T-cell (primary cell): ENCODE data around the gene PPP1CC. TPM values are rescaled to one million over a fixed set of nuclear protein-coding genes. Genes with fewer than 3 reads are reported as not detected.
"Not testable (repeated sequence)": the region's sequence is repeated elsewhere in the genome, so short reads cannot be mapped to it uniquely, and the experiment has no call there.

Experiments used
- ATAC-seq, 4 experiments: fragments of 200-7000 bp in 3 of 4; fragments of 150-1000 bp in 1 of 4; cut with Tn5 transposase; replicated peaks in 1 of 4; 1 replicate in 3 of 4; 2 replicates in 1 of 4; pipeline ENCODE4 v1.10.0; 2021; ENCODE audit warnings: moderate library complexity in 3 of 4, mild to moderate bottlenecking in 2 of 4, moderate number of reproducible peaks in 1 of 4
- CTCF ChIA-PET, 2 donors: fragments of 300-600 bp; sonication (Branson Sonifier 250); formaldehyde crosslinking; loops; one replicate each; lab custom pipeline; 2022; ENCODE audit warnings: antibody characterized with exemption in 2 of 2; lab: Charles Lee
- POLR2A ChIA-PET, 2 donors: fragments of 300-600 bp; sonication (Branson Sonifier 250); formaldehyde crosslinking; loops; one replicate each; lab custom pipeline; 2022; ENCODE audit warnings: antibody characterized with exemption in 2 of 2; lab: Charles Lee
- DNase-seq, 35 experiments: peaks; one replicate each; pipeline versions ENCODE4 v3.0.0 to v3.0.0-alpha.2; 2013 to 2023
- H3K27ac ChIP-seq: one replicate; pipeline ENCODE4 v1.5.1; 2013; ENCODE audit warnings: low read length
- H3K27me3 ChIP-seq, 2 experiments: replicated peaks in 1 of 2; 1 replicate in 1 of 2; 2 replicates in 1 of 2; pipeline versions ENCODE4 v1.6.1 to v1.7.0; 2013; ENCODE audit warnings: low read length in 1 of 2, mixed read lengths in 1 of 2; ENCODE audit not compliant: control insufficient read depth in 2 of 2, insufficient read depth in 2 of 2; ENCODE audit errors: extremely low read depth in 1 of 2
- H3K36me3 ChIP-seq, 2 donors: 1 replicate in 1 of 2; 2 replicates in 1 of 2; pipeline versions ENCODE4 v1.6.1 to v1.7.0; 2013; ENCODE audit warnings: low read length in 1 of 2; ENCODE audit not compliant: control insufficient read depth in 2 of 2, insufficient read depth in 1 of 2; ENCODE audit errors: extremely low read depth in 1 of 2
- H3K4me1 ChIP-seq, 2 experiments: 1 replicate in 1 of 2; 2 replicates in 1 of 2; pipeline versions ENCODE4 v1.6.1 to v1.7.0; 2013; ENCODE audit warnings: low read length in 2 of 2, mixed read lengths in 1 of 2; ENCODE audit not compliant: insufficient read depth in 2 of 2, control insufficient read depth in 1 of 2; ENCODE audit errors: extremely low read depth in 1 of 2
- H3K4me3 ChIP-seq, 2 donors: 1 replicate in 1 of 2; 2 replicates in 1 of 2; pipeline versions ENCODE4 v1.5.1 to v1.7.0; 2013; ENCODE audit warnings: mild to moderate bottlenecking in 2 of 2, low read length in 1 of 2, moderate library complexity in 1 of 2; ENCODE audit not compliant: control insufficient read depth in 1 of 2; ENCODE audit errors: extremely low read depth in 1 of 2
- H3K9me3 ChIP-seq: 2 replicates; pipeline ENCODE4 v1.7.0; 2013
- H3K27ac Mint-ChIP-seq, 2 donors: one replicate each; pipeline ENCODE4 v1.8.0; 2020 to 2021; ENCODE audit warnings: mild to moderate bottlenecking in 2 of 2, mixed read lengths in 2 of 2
- H3K27me3 Mint-ChIP-seq, 2 donors: one replicate each; pipeline ENCODE4 v1.8.0; 2021 to 2022; ENCODE audit warnings: mixed read lengths in 2 of 2
- H3K36me3 Mint-ChIP-seq: one replicate; pipeline ENCODE4 v1.8.0; 2021; ENCODE audit warnings: mixed read lengths
- H3K4me1 Mint-ChIP-seq, 3 donors: one replicate each; pipeline ENCODE4 v1.8.0; 2020 to 2022; ENCODE audit warnings: mixed read lengths in 3 of 3, mild to moderate bottlenecking in 1 of 3
- H3K4me3 Mint-ChIP-seq, 3 donors: one replicate each; pipeline ENCODE4 v1.8.0; 2020 to 2022; ENCODE audit warnings: mild to moderate bottlenecking in 3 of 3, mixed read lengths in 3 of 3, moderate library complexity in 3 of 3
- H3K9me3 Mint-ChIP-seq, 3 donors: one replicate each; pipeline ENCODE4 v1.8.0; 2020 to 2022; ENCODE audit warnings: mixed read lengths in 3 of 3
- WGBS: methylation state at CpG from one replicate; pipeline ENCODE4 v1.1.5; 2013; ENCODE audit warnings: missing lambda C conversion rate; ENCODE audit not compliant: insufficient coverage; 5-methylcytosine and 5-hydroxymethylcytosine counted together
- total RNA-seq, 35 experiments: library from RNA in 6 of 35; stranded (reverse) in 6 of 35; fragments of 120-200 nt in 1 of 35; gene quantifications; one replicate each; pipeline versions ENCODE4 v1.2.1 to v1.2.4 and lab custom pipeline; 2013 to 2026

Gene PPP1CC
- total RNA-seq, 5 donors from 2014 or later (not counting 1 experiment from before 2014, with no cell fraction given) = 113 to 154 (median 134) TPM

GRCh38 chr12:110737016-110737415, 5.7 kb downstream of the PPP1CC start:
- Mint-ChIP-seq H3K4me1 (peaks cover 78 to 86% (median 82%) of the 10 kb centered on the region in 3 donors), H3K4me3 (peak overlapping the region; percentile 17 to 94 (median 39)), H3K36me3 (peaks cover 16% of the 10 kb centered on the region), H3K27ac (peak overlapping the region; percentile 44 to 85)
- ATAC-seq, H3K27me3 ChIP-seq, H3K4me3 ChIP-seq, H3K9me3 ChIP-seq, DNase-seq, H3K27me3 Mint-ChIP-seq, H3K27ac ChIP-seq, H3K9me3 Mint-ChIP-seq: not testable (repeated sequence)
- H3K4me1 ChIP-seq = peaks cover 42 to 61% of the 10 kb centered on the region in 2 experiments
- H3K36me3 ChIP-seq = peaks cover 3 to 20% of the 10 kb centered on the region in 2 donors
- WGBS = no CpG with 5 or more reads among the region's 5 CpGs
- ChIA-PET CTCF (interaction anchor here in 1 of 2 donors (1.0 kb wide), 1 partner anchor 10 kb away, joined by 5 read pairs; no protein-coding TSS in a partner anchor), POLR2A (interaction anchor here in 1 of 2 donors (0.7 kb wide), 1 partner anchor 1229 kb away, joined by 3 read pairs; no protein-coding TSS in a partner anchor)

GRCh38 chr12:110733900-110734299, 8.8 kb downstream of the PPP1CC start:
- no peaks in the 10 kb centered on the region for H3K9me3 Mint-ChIP-seq
- DNase-seq = no peak
- ChIA-PET CTCF (no interaction called here), POLR2A (interaction anchor here in 1 of 2 donors (0.6 kb wide), 1 partner anchor 13 kb away, joined by 3 read pairs; no protein-coding TSS in a partner anchor)
- peak overlapping the region; percentile 4 to 62 (median 46) for H3K4me3 Mint-ChIP-seq
- ATAC-seq = no peak
- Histone ChIP-seq H3K4me3 (no peak overlapping the region), H3K9me3 (no peaks in the 10 kb centered on the region), H3K36me3 (peaks cover 3 to 47% of the 10 kb centered on the region in 2 donors), H3K4me1 (peaks cover 21 to 51% of the 10 kb centered on the region in 2 experiments), H3K27ac (no peak overlapping the region), H3K27me3 (no peaks in the 10 kb centered on the region)
- H3K27me3 Mint-ChIP-seq = no peaks in the 10 kb centered on the region
- H3K36me3 Mint-ChIP-seq = peaks cover 39% of the 10 kb centered on the region
- H3K27ac Mint-ChIP-seq = peak overlapping the region; percentile 71 to 75
- peaks cover 69 to 87% (median 81%) of the 10 kb centered on the region in 3 donors for H3K4me1 Mint-ChIP-seq
- 83% methylated on average over 1 of the region's 1 CpG for WGBS

GRCh38 chr12:110733089-110733715, 9.5 kb downstream of the PPP1CC start:
- DNase-seq (no peak), ATAC-seq (no peak)
- Mint-ChIP-seq H3K4me1 (peaks cover 62 to 87% (median 80%) of the 10 kb centered on the region in 3 donors), H3K27ac (peak overlapping the region; percentile 58 to 74), H3K36me3 (peaks cover 44% of the 10 kb centered on the region), H3K9me3 (no peaks in the 10 kb centered on the region), H3K4me3 (peak overlapping the region in 1 of 3 donors; percentile 62), H3K27me3 (no peaks in the 10 kb centered on the region)
- H3K4me3 ChIP-seq = no peak overlapping the region
- H3K27ac ChIP-seq = no peak overlapping the region
- no peaks in the 10 kb centered on the region for H3K27me3 ChIP-seq
- CTCF ChIA-PET = interaction anchor here (0.5 to 0.7 kb wide), 2 partner anchors 24 to 27 kb away, joined by 3 read pairs; no protein-coding TSS in a partner anchor
- POLR2A ChIA-PET = no interaction called here
- no peaks in the 10 kb centered on the region for H3K9me3 ChIP-seq
- 0% methylated on average over 1 of the region's 5 CpGs for WGBS
- H3K36me3 ChIP-seq = peaks cover 3 to 54% of the 10 kb centered on the region in 2 donors
- peaks cover 15 to 49% of the 10 kb centered on the region in 2 experiments for H3K4me1 ChIP-seq

GRCh38 chr12:110732572-110732971, 10.1 kb downstream of the PPP1CC start:
- H3K4me1 Mint-ChIP-seq = peaks cover 60 to 85% (median 77%) of the 10 kb centered on the region in 3 donors
- H3K4me3 ChIP-seq = no peak overlapping the region
- peaks cover 49% of the 10 kb centered on the region for H3K36me3 Mint-ChIP-seq
- no peaks in the 10 kb centered on the region for H3K9me3 ChIP-seq
- H3K4me3 Mint-ChIP-seq = peak overlapping the region in 1 of 3 donors; percentile 25
- DNase-seq (no peak), ATAC-seq (no peak)
- peak overlapping the region; percentile 21 to 58 for H3K27ac Mint-ChIP-seq
- ChIA-PET CTCF (no interaction called here), POLR2A (no interaction called here)
- H3K9me3 Mint-ChIP-seq = no peaks in the 10 kb centered on the region
- H3K27ac ChIP-seq = no peak overlapping the region
- WGBS = no CpG with 5 or more reads among the region's 3 CpGs
- no peaks in the 10 kb centered on the region for H3K27me3 ChIP-seq
- peaks cover 6 to 58% of the 10 kb centered on the region in 2 donors for H3K36me3 ChIP-seq
- no peaks in the 10 kb centered on the region for H3K27me3 Mint-ChIP-seq
- peaks cover 9 to 45% of the 10 kb centered on the region in 2 experiments for H3K4me1 ChIP-seq

- Mint-ChIP-seq H3K36me3 (peaks cover 52% of the 10 kb centered on the region), H3K9me3 (no peaks in the 10 kb centered on the region), H3K27ac (no peak overlapping the region), H3K4me3 (no peak overlapping the region), H3K4me1 (peaks cover 65 to 84% (median 79%) of the 10 kb centered on the region in 3 donors), H3K27me3 (no peaks in the 10 kb centered on the region)
- no peak overlapping the region for H3K27ac ChIP-seq
- peaks cover 6 to 63% of the 10 kb centered on the region in 2 donors for H3K36me3 ChIP-seq
- no peak for ATAC-seq
- no peak for DNase-seq
- POLR2A ChIA-PET = interaction anchor here in 1 of 2 donors (0.6 to 1.7 kb wide), 3 partner anchors 8 to 1764 kb away, joined by 3 to 7 read pairs (median 3); no protein-coding TSS in a partner anchor
- CTCF ChIA-PET = interaction anchor here in 1 of 2 donors (0.6 to 1.7 kb wide), 5 partner anchors 8 to 248 kb away, joined by 3 to 6 read pairs (median 3); no protein-coding TSS in a partner anchor
- 88% methylated on average over 1 of the region's 2 CpGs for WGBS
- H3K27me3 ChIP-seq = no peaks in the 10 kb centered on the region
- H3K4me3 ChIP-seq = no peak overlapping the region
- H3K9me3 ChIP-seq = no peaks in the 10 kb centered on the region
- H3K4me1 ChIP-seq = peaks cover 8 to 44% of the 10 kb centered on the region in 2 experiments
These were observed 11.2 kb downstream of the PPP1CC start for GRCh38 chr12:110731479-110731878.

GRCh38 chr12:110728628-110729027, 14.1 kb downstream of the PPP1CC start:
- Histone ChIP-seq H3K4me1 (peaks cover 6 to 17% of the 10 kb centered on the region in 2 experiments), H3K27ac (no peak overlapping the region), H3K27me3 (no peaks in the 10 kb centered on the region), H3K4me3 (no peak overlapping the region), H3K36me3 (peaks cover 12 to 78% of the 10 kb centered on the region in 2 donors), H3K9me3 (no peaks in the 10 kb centered on the region)
- no peaks in the 10 kb centered on the region for H3K27me3 Mint-ChIP-seq
- peak overlapping the region in 1 of 2 donors; percentile 75 for H3K27ac Mint-ChIP-seq
- ChIA-PET POLR2A (interaction anchor here (0.5 to 0.6 kb wide), 3 partner anchors 9 to 441 kb away, joined by 3 to 4 read pairs (median 3); no protein-coding TSS in a partner anchor), CTCF (interaction anchor here in 1 of 2 donors (0.6 to 1.5 kb wide), 3 partner anchors 13 to 260 kb away, joined by 3 to 7 read pairs (median 3); partner anchors contain the start of gene FAM216A)
- WGBS = no CpG with 5 or more reads among the region's 1 CpG
- H3K9me3 Mint-ChIP-seq = no peaks in the 10 kb centered on the region
- ATAC-seq = no peak
- H3K4me3 Mint-ChIP-seq = no peak overlapping the region
- H3K4me1 Mint-ChIP-seq = peaks cover 51 to 73% (median 67%) of the 10 kb centered on the region in 3 donors
- no peak for DNase-seq
- H3K36me3 Mint-ChIP-seq = peaks cover 54% of the 10 kb centered on the region
